ENCODE data around the gene MBNL2. TPM values are rescaled to one million over a fixed set of nuclear protein-coding genes. Genes with fewer than 3 reads are reported as not detected.
A peak's percentile ranks its signal among the peaks of the same experiment; 100 is the strongest.

MBNL2 gene
- total and polyA plus RNA-seq, 2 of the 4 experiments (the other 2 are of a cell fraction) = 26.9 to 103 TPM

DNA sequence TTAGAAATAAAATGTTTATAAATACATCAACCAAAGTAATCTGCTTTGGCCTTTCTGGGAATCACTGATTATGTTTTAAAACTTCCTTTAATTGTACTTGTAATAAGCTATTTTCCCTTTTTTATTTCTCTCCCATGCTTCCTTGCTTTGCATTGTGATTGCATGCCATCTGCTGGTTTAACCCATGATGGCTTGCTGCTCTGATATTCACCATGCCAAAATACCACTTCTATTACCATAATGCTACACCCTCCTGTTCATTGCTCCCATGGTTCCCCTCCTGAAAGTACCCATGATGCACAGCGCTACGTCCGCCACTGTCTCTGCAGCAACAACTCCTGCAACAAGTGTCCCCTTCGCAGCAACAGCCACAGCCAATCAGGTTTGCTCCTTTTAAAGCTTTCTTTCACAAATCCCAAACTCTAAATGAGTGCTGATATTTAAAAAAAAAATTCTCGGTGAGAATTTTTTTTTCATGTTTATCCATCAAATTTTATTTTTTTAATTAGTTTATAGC is 144.1 kb downstream of the MBNL2 start:
- H4K91ac ChIP-seq (ENCODE audit: insufficient read depth, low read depth, low read length) = no peak overlapping the region
- intact Hi-C loops (cut with micrococcal nuclease) (loop anchor here (5.0 to 10.0 kb wide), 3 partner anchors 66 to 439 kb away; partner anchors contain the start of gene RAP2A), dilution Hi-C loops (cut with HindIII; ENCODE audit: low sequenced_read_pairs, unreplicated experiment) (no loop called here), in situ Hi-C loops (cut with MboI; ENCODE audit: low sequenced_read_pairs) (loop anchor here (10.0 kb wide), 1 partner anchor 331 kb away; no protein-coding TSS in a partner anchor)
- peaks cover 16% of the 10 kb centered on the region for H3K9me1 ChIP-seq (ENCODE audit: insufficient read depth, low read length)
- H3K23ac ChIP-seq (ENCODE audit: low read depth, low read length) = no peak overlapping the region
- H3K18ac ChIP-seq (ENCODE audit: low read depth, low read length) = no peak overlapping the region
- no peak for TF ChIP-seq CEBPB (IDR thresholded peaks at IDR 0.05; ENCODE audit: low read depth, low read length)
- TF ChIP-seq RFX5 (IDR thresholded peaks at IDR 0.05; ENCODE audit: low read depth, low read length) = no peak
- no peak for TF ChIP-seq RCOR1 (IDR thresholded peaks at IDR 0.05; ENCODE audit: insufficient replicate concordance, low read length)
- no peak for TF ChIP-seq MAFK (IDR thresholded peaks at IDR 0.05; ENCODE audit: low read depth, low read length)
- no peak for TF ChIP-seq MAZ (IDR thresholded peaks at IDR 0.05; ENCODE audit: borderline replicate concordance, low read depth, low read length)
- no peak for TF ChIP-seq FOS (IDR thresholded peaks at IDR 0.05; ENCODE audit: low read depth, low read length)
- TF ChIP-seq, protein P1, sequence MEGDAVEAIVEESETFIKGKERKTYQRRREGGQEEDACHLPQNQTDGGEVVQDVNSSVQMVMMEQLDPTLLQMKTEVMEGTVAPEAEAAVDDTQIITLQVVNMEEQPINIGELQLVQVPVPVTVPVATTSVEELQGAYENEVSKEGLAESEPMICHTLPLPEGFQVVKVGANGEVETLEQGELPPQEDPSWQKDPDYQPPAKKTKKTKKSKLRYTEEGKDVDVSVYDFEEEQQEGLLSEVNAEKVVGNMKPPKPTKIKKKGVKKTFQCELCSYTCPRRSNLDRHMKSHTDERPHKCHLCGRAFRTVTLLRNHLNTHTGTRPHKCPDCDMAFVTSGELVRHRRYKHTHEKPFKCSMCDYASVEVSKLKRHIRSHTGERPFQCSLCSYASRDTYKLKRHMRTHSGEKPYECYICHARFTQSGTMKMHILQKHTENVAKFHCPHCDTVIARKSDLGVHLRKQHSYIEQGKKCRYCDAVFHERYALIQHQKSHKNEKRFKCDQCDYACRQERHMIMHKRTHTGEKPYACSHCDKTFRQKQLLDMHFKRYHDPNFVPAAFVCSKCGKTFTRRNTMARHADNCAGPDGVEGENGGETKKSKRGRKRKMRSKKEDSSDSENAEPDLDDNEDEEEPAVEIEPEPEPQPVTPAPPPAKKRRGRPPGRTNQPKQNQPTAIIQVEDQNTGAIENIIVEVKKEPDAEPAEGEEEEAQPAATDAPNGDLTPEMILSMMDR (conservative IDR thresholded peaks at IDR 0.05; ENCODE audit: low read depth, low read length) = peak; percentile 29; the same call in 1 of the 2 replicates
- TF ChIP-seq ELK1 (IDR thresholded peaks at IDR 0.05; ENCODE audit: borderline replicate concordance, low read depth, low read length) = no peak
- TF ChIP-seq CHD1 (IDR thresholded peaks at IDR 0.05; ENCODE audit: low read depth, low read length) = no peak
- H3K14ac ChIP-seq (replicated peaks; ENCODE audit: low read depth, low read length) = no peak overlapping the region
- no peak overlapping the region for H3K56ac ChIP-seq (ENCODE audit: extremely low read depth, insufficient read depth, low read length)
- WGBS, 2 experiments (ENCODE audit: extremely low coverage in 2 of 2, insufficient read length in 1 of 2) = no CpG with 5 or more reads among the region's 5 CpGs
- H2AFZ ChIP-seq (replicated peaks; ENCODE audit: low read length, poor library complexity) = no peak overlapping the region
- no peak for DNase-seq
- peaks cover 20 to 58% of the 10 kb centered on the region in 2 experiments; a peak in 3 of 4 replicates for H3K79me1 ChIP-seq (ENCODE audit: low read depth in 1 of 2, low read length in 2 of 2)
- H3K4me1 ChIP-seq (ENCODE audit: control insufficient read depth, insufficient read depth, low read length) = peaks cover 9% of the 10 kb centered on the region
- peaks cover 8% of the 10 kb centered on the region; the same call in 1 of the 2 replicates for H4K20me1 ChIP-seq (ENCODE audit: insufficient read depth, low read length)
- no peak overlapping the region; the same call in 1 of the 2 replicates for H3K27ac ChIP-seq (ENCODE audit: insufficient read depth, low read length)
- no peaks in the 10 kb centered on the region for H3K27me3 ChIP-seq (ENCODE audit: control insufficient read depth, insufficient read depth, low read length)
- no peak overlapping the region for H3K9ac ChIP-seq (ENCODE audit: low read depth, low read length)
- no peak overlapping the region for H2BK15ac ChIP-seq (ENCODE audit: low read depth, low read length)
- POLR2A ChIA-PET (ENCODE audit: unreplicated experiment) = no interaction called here
- no peak overlapping the region for H2BK120ac ChIP-seq (ENCODE audit: low read depth, low read length)
- no peak overlapping the region for H2BK5ac ChIP-seq (ENCODE audit: low read depth, low read length, poor library complexity, severe bottlenecking)
- ATAC-seq (ENCODE audit: low read depth) = no peak
- no peak overlapping the region for H4K5ac ChIP-seq (ENCODE audit: low read depth, low read length)
- H3K36me3 ChIP-seq (ENCODE audit: control insufficient read depth, insufficient read depth, low read length) = peaks cover 15% of the 10 kb centered on the region
- CTCF ChIA-PET = no interaction called here
- H3K9me3 ChIP-seq (ENCODE audit: control insufficient read depth, insufficient read depth, low read length) = no peaks in the 10 kb centered on the region
- H3K4me3 ChIP-seq (ENCODE audit: insufficient read depth, low read depth, low read length) = no peak overlapping the region
- peak overlapping the region; percentile 15; the same call in 1 of the 2 replicates for H3K4ac ChIP-seq (ENCODE audit: low read depth, low read length)
- H2BK20ac ChIP-seq (ENCODE audit: low read depth, low read length) = no peak overlapping the region
- H2AK5ac ChIP-seq (ENCODE audit: low read depth, low read length) = no peak overlapping the region
- H4K8ac ChIP-seq (ENCODE audit: low read depth in 2 of 2, low read length in 2 of 2) = no peak overlapping the region; a peak in 1 of 4 replicates
- no peak overlapping the region for H2AK9ac ChIP-seq (replicated peaks; ENCODE audit: low read depth, low read length, poor library complexity)
- BruUV-seq (replicated peaks) = no TSS peak
- H3K4me2 ChIP-seq (ENCODE audit: low read depth, low read length) = no peak overlapping the region

All from IMR-90 (cell line).